Measurements from ENCODE around the gene BHMT. TPM values are rescaled to one million over a fixed set of nuclear protein-coding genes. Genes with fewer than 3 reads are reported as not detected.

Gene BHMT
- total RNA-seq, 1 experiment from 2014 or later: 1.2 TPM

DNA sequence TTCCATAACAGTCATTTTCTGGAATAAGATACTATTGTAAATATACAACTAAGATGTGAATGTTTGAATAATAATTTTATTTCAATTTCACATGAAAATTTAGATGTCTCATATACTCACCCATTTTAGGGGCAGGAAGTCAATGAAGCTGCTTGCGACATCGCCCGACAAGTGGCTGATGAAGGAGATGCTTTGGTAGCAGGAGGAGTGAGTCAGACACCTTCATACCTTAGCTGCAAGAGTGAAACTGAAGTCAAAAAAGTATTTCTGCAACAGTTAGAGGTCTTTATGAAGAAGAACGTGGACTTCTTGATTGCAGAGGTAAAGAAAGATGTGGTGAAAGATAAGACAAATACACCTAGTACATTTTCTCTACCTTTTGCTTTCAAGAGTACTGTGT, 8.6 kb downstream of the BHMT start (continued):
- TF ChIP-seq FOXP1 (CRISPR knock-in tag; IDR thresholded peaks at IDR 0.05; ENCODE audit: borderline replicate concordance) (no peak), ZNF396 (CRISPR knock-in tag; IDR thresholded peaks at IDR 0.05; ENCODE audit: borderline replicate concordance) (no peak), KAT7 (CRISPR knock-in tag; IDR thresholded peaks at IDR 0.05; ENCODE audit: borderline replicate concordance) (no peak)

DNA sequence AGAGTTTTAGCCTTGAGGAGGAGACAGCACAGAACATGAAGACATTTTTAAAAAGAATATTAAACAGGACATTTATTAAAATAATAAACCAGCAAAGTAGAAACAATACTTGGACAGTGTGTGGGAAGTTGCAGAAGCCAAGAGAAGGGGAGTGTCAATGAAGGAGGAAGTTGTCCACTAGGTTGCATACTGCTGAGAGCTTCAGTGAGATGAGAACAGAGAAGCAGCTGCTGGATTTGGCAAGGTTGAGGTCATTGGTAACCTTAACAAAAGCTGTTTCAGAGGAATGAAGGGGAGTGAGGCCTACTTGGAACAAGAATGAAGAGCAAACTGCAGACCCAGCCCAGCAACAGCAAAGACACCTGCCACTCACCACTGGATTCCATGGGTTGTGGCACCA, 11.4 kb downstream of the BHMT start:
- Mint-ChIP-seq H3K27ac (no peak overlapping the region), H3K36me3 (no peaks in the 10 kb centered on the region), H3K4me1 (no peaks in the 10 kb centered on the region), H3K27me3 (ENCODE audit: low read depth) (no peaks in the 10 kb centered on the region; the same call in 1 of the 2 replicates), H3K9me3 (no peaks in the 10 kb centered on the region), H3K4me3 (no peak overlapping the region)
- ATAC-seq: no peak
- ChIA-PET POLR2A (no interaction called here), CTCF (interaction anchor here (0.6 to 1.6 kb wide), 3 partner anchors 10 to 386 kb away, joined by 3 to 5 read pairs (median 3); no protein-coding TSS in a partner anchor)
- TF ChIP-seq PRRX2 (CRISPR knock-in tag; IDR thresholded peaks at IDR 0.05) (no peak), NFYB (CRISPR knock-in tag; conservative IDR thresholded peaks at IDR 0.05; ENCODE audit: low read depth) (no peak), CREB1 (CRISPR knock-in tag; IDR thresholded peaks at IDR 0.05) (no peak), ZNF121 (CRISPR knock-in tag; IDR thresholded peaks at IDR 0.05) (no peak), RELA (CRISPR knock-in tag; IDR thresholded peaks at IDR 0.05; ENCODE audit: borderline replicate concordance) (no peak), ZNF671 (CRISPR knock-in tag; IDR thresholded peaks at IDR 0.05) (no peak), ESRRA (CRISPR knock-in tag; IDR thresholded peaks at IDR 0.05; ENCODE audit: borderline replicate concordance) (no peak), FOXK1 (CRISPR knock-in tag; IDR thresholded peaks at IDR 0.05) (no peak)
- TF ChIP-seq, protein P1, sequence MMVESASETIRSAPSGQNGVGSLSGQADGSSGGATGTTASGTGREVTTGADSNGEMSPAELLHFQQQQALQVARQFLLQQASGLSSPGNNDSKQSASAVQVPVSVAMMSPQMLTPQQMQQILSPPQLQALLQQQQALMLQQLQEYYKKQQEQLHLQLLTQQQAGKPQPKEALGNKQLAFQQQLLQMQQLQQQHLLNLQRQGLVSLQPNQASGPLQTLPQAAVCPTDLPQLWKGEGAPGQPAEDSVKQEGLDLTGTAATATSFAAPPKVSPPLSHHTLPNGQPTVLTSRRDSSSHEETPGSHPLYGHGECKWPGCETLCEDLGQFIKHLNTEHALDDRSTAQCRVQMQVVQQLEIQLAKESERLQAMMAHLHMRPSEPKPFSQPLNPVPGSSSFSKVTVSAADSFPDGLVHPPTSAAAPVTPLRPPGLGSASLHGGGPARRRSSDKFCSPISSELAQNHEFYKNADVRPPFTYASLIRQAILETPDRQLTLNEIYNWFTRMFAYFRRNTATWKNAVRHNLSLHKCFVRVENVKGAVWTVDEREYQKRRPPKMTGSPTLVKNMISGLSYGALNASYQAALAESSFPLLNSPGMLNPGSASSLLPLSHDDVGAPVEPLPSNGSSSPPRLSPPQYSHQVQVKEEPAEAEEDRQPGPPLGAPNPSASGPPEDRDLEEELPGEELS (CRISPR knock-in tag; IDR thresholded peaks at IDR 0.05): no peak
- TF ChIP-seq, protein P2, sequence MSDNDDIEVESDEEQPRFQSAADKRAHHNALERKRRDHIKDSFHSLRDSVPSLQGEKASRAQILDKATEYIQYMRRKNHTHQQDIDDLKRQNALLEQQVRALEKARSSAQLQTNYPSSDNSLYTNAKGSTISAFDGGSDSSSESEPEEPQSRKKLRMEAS (CRISPR knock-in tag; IDR thresholded peaks at IDR 0.05): no peak
- TF ChIP-seq, protein P3, sequence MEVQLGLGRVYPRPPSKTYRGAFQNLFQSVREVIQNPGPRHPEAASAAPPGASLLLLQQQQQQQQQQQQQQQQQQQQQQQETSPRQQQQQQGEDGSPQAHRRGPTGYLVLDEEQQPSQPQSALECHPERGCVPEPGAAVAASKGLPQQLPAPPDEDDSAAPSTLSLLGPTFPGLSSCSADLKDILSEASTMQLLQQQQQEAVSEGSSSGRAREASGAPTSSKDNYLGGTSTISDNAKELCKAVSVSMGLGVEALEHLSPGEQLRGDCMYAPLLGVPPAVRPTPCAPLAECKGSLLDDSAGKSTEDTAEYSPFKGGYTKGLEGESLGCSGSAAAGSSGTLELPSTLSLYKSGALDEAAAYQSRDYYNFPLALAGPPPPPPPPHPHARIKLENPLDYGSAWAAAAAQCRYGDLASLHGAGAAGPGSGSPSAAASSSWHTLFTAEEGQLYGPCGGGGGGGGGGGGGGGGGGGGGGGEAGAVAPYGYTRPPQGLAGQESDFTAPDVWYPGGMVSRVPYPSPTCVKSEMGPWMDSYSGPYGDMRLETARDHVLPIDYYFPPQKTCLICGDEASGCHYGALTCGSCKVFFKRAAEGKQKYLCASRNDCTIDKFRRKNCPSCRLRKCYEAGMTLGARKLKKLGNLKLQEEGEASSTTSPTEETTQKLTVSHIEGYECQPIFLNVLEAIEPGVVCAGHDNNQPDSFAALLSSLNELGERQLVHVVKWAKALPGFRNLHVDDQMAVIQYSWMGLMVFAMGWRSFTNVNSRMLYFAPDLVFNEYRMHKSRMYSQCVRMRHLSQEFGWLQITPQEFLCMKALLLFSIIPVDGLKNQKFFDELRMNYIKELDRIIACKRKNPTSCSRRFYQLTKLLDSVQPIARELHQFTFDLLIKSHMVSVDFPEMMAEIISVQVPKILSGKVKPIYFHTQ (CRISPR knock-in tag; IDR thresholded peaks at IDR 0.05): no peak
- DNase-seq (ENCODE audit: low spot score): no peak

DNA sequence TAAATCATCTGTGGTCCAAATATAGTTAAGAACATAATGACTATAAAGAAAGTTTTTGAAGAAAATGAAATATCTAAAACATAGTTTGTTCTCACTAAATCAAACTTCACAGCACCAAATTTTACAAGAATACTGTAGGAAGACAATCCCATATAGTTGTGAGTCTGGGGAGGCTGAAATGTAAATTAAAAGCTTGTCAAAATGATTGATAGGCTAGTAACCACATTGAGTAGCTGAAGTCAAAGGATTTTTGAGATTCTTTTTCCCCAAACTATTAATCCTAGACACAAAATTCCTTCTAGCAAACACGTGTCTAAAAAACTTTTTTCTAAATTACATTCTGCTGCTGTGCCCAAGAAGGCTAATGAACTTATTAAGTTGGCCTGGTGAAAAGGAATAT, 13.0 kb downstream of the BHMT start:
- no peak overlapping the region for H3K27ac Mint-ChIP-seq
- no peaks in the 10 kb centered on the region for H3K9me3 Mint-ChIP-seq
- no peaks in the 10 kb centered on the region for H3K27me3 Mint-ChIP-seq (ENCODE audit: low read depth)
- H3K36me3 Mint-ChIP-seq: no peaks in the 10 kb centered on the region
- no peaks in the 10 kb centered on the region for H3K4me1 Mint-ChIP-seq
- H3K4me3 Mint-ChIP-seq: no peak overlapping the region
- ChIA-PET POLR2A (interaction anchor here (0.7 kb wide), 1 partner anchor 448 kb away, joined by 3 read pairs; no protein-coding TSS in a partner anchor), CTCF (no interaction called here)
- DNase-seq (ENCODE audit: low spot score): no peak
- no peak for ATAC-seq
- TF ChIP-seq, protein P4, sequence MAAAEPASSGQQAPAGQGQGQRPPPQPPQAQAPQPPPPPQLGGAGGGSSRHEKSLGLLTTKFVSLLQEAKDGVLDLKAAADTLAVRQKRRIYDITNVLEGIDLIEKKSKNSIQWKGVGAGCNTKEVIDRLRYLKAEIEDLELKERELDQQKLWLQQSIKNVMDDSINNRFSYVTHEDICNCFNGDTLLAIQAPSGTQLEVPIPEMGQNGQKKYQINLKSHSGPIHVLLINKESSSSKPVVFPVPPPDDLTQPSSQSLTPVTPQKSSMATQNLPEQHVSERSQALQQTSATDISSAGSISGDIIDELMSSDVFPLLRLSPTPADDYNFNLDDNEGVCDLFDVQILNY (CRISPR knock-in tag; IDR thresholded peaks at IDR 0.05): no peak
- no peak for TF ChIP-seq RORB (CRISPR knock-in tag; IDR thresholded peaks at IDR 0.05)
- TF ChIP-seq, protein P5, sequence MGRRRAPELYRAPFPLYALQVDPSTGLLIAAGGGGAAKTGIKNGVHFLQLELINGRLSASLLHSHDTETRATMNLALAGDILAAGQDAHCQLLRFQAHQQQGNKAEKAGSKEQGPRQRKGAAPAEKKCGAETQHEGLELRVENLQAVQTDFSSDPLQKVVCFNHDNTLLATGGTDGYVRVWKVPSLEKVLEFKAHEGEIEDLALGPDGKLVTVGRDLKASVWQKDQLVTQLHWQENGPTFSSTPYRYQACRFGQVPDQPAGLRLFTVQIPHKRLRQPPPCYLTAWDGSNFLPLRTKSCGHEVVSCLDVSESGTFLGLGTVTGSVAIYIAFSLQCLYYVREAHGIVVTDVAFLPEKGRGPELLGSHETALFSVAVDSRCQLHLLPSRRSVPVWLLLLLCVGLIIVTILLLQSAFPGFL (CRISPR knock-in tag; IDR thresholded peaks at IDR 0.05; ENCODE audit: borderline replicate concordance): no peak
- TF ChIP-seq, protein P6, sequence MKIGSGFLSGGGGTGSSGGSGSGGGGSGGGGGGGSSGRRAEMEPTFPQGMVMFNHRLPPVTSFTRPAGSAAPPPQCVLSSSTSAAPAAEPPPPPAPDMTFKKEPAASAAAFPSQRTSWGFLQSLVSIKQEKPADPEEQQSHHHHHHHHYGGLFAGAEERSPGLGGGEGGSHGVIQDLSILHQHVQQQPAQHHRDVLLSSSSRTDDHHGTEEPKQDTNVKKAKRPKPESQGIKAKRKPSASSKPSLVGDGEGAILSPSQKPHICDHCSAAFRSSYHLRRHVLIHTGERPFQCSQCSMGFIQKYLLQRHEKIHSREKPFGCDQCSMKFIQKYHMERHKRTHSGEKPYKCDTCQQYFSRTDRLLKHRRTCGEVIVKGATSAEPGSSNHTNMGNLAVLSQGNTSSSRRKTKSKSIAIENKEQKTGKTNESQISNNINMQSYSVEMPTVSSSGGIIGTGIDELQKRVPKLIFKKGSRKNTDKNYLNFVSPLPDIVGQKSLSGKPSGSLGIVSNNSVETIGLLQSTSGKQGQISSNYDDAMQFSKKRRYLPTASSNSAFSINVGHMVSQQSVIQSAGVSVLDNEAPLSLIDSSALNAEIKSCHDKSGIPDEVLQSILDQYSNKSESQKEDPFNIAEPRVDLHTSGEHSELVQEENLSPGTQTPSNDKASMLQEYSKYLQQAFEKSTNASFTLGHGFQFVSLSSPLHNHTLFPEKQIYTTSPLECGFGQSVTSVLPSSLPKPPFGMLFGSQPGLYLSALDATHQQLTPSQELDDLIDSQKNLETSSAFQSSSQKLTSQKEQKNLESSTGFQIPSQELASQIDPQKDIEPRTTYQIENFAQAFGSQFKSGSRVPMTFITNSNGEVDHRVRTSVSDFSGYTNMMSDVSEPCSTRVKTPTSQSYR (CRISPR knock-in tag; IDR thresholded peaks at IDR 0.05): no peak
- TF ChIP-seq NR2C2 (CRISPR knock-in tag; IDR thresholded peaks at IDR 0.05): no peak
- TF ChIP-seq TCF7 (CRISPR knock-in tag; IDR thresholded peaks at IDR 0.05; ENCODE audit: low read depth): no peak
- no peak for TF ChIP-seq ZNF396 (CRISPR knock-in tag; IDR thresholded peaks at IDR 0.05; ENCODE audit: borderline replicate concordance)
- TF ChIP-seq OVOL2 (CRISPR knock-in tag; IDR thresholded peaks at IDR 0.05; ENCODE audit: borderline replicate concordance): no peak
- no peak for TF ChIP-seq ZNF317 (CRISPR knock-in tag; IDR thresholded peaks at IDR 0.05; ENCODE audit: borderline replicate concordance, low read depth)
- no peak for TF ChIP-seq NR1H2 (CRISPR knock-in tag; IDR thresholded peaks at IDR 0.05)
- TF ChIP-seq NFE2L1 (CRISPR knock-in tag; IDR thresholded peaks at IDR 0.05): no peak
- no peak for TF ChIP-seq ZNF138 (CRISPR knock-in tag; conservative IDR thresholded peaks at IDR 0.05)

All from WTC11 (cell line).